HepG2 (cell line): ENCODE results near the gene KDM3B. TPM values are rescaled to one million over a fixed set of nuclear protein-coding genes. Genes with fewer than 3 reads are reported as not detected.

ENCODE experiments used
- ATAC-seq: fragments of 200-7000 bp; cut with Tn5 transposase; 3 replicates; pipeline ENCODE4 v1.9.1; 2020; ENCODE audit warnings: mild to moderate bottlenecking, moderate library complexity
- BruUV-seq: library from RNA; stranded (reverse); fragments of 400-500 nt; replicated peaks from 2 replicates; lab custom pipeline; 2021; lab: Mats Ljungman, UMichigan
- CTCF ChIA-PET: fragments of 300-600 bp; formaldehyde crosslinking; extraction: SDS; loops from one replicate; lab custom pipeline; 2021; ENCODE audit warnings: low total read pairs, inconsistent platforms, low intra/inter-chr PET ratio; lab: Yijun Ruan, JAX
- POLR2A ChIA-PET: fragments of 350-600 bp; sonication (Branson Sonifier 250); formaldehyde crosslinking; loops from one replicate; lab custom pipeline; 2020; ENCODE audit warnings: antibody characterized with exemption, inconsistent platforms; lab: Yijun Ruan, JAX
- DNase-seq: peaks from one replicate; pipeline ENCODE4 v3.0.0-alpha.2; 2015; ENCODE audit warnings: low spot score
- FAIRE-seq: peaks from 3 replicates; lab custom pipeline; 2011; peaks lifted over from hg19 to GRCh38; lab: Jason Lieb, UNC
- H2AFZ ChIP-seq: one replicate; pipeline ENCODE4 v1.6.1; 2011; ENCODE audit warnings: low read length, inconsistent platforms
- H3K27ac ChIP-seq: fragments of 300-600 bp; 3 replicates; pipeline ENCODE4 v1.8.0; 2011; ENCODE audit warnings: mixed run types, mild to moderate bottlenecking, mixed read lengths, low read length, inconsistent platforms; ENCODE audit not compliant: insufficient read depth; ENCODE audit errors: extremely low read length
- H3K27me3 ChIP-seq, 2 experiments: fragments of 200-600 bp in 1 of 2; 2 replicates in 1 of 2; 3 replicates in 1 of 2; pipeline versions ENCODE4 v1.6.0 to v1.8.0; 2011; ENCODE audit warnings: low read length in 2 of 2, mild to moderate bottlenecking in 2 of 2, moderate library complexity in 2 of 2, inconsistent platforms in 1 of 2; ENCODE audit not compliant: insufficient read depth in 2 of 2, control insufficient read depth in 1 of 2
- H3K36me3 ChIP-seq, 2 experiments: fragments of 200-600 bp in 1 of 2; replicated peaks in 1 of 2; 2 replicates in 1 of 2; 3 replicates in 1 of 2; pipeline versions ENCODE4 v1.5.1 to v1.8.0; 2011; ENCODE audit warnings: low read length in 2 of 2, inconsistent platforms in 1 of 2; ENCODE audit not compliant: insufficient read depth in 2 of 2, control insufficient read depth in 1 of 2
- H3K4me1 ChIP-seq: 2 replicates; pipeline ENCODE4 v1.5.1; 2012; ENCODE audit warnings: low read length, inconsistent platforms; ENCODE audit not compliant: insufficient read depth
- H3K4me2 ChIP-seq: 2 replicates; pipeline ENCODE4 v1.6.0; 2011; ENCODE audit warnings: low read depth, low read length, inconsistent platforms
- H3K4me3 ChIP-seq, 3 experiments: fragments of 200-600 bp in 1 of 3; sonication (generic), shearing (Covaris generic) in 1 of 3; replicated peaks in 1 of 3; 2 replicates each; pipeline ENCODE4 v1.5.1; 2011 to 2016; ENCODE audit warnings: low read length in 3 of 3, inconsistent platforms in 2 of 3, low read depth in 2 of 3, mild to moderate bottlenecking in 2 of 3, control low read depth in 1 of 3, mixed read lengths in 1 of 3; ENCODE audit not compliant: insufficient read depth in 1 of 3
- H3K79me2 ChIP-seq: one replicate; pipeline ENCODE4 v1.6.1; 2011; ENCODE audit warnings: low read length, inconsistent platforms; ENCODE audit not compliant: insufficient read depth
- H3K9ac ChIP-seq: 2 replicates; pipeline ENCODE4 v1.6.0; 2011; ENCODE audit warnings: mild to moderate bottlenecking, low read depth, low read length, inconsistent platforms; ENCODE audit not compliant: insufficient read depth
- H3K9me3 ChIP-seq: 2 replicates; pipeline ENCODE4 v1.5.1; 2012; ENCODE audit warnings: mild to moderate bottlenecking, low read length
- H4K20me1 ChIP-seq: 2 replicates; pipeline ENCODE4 v1.6.0; 2011; ENCODE audit warnings: inconsistent platforms, mild to moderate bottlenecking, low read length, moderate library complexity; ENCODE audit not compliant: insufficient read depth
- ATF5 ChIP-seq: sonication (generic); formaldehyde crosslinking; IDR thresholded peaks from 2 replicates; pipeline ENCODE4 v1.4.0; 2020; ENCODE audit warnings: mild to moderate bottlenecking, low read depth, missing genetic modification reagents
- BRCA1 ChIP-seq: sonication (generic); formaldehyde crosslinking; IDR thresholded peaks from 2 replicates; pipeline ENCODE4 v1.4.0; 2020; ENCODE audit warnings: missing genetic modification reagents
- GLI4 ChIP-seq: sonication (generic); formaldehyde crosslinking; IDR thresholded peaks from 2 replicates; pipeline ENCODE4 v1.5.1; 2020; ENCODE audit warnings: missing genetic modification reagents, mild to moderate bottlenecking, moderate library complexity, borderline replicate concordance
- MEF2D ChIP-seq: sonication (generic); formaldehyde crosslinking; IDR thresholded peaks from 2 replicates; pipeline ENCODE4 v1.5.1; 2020; ENCODE audit warnings: mild to moderate bottlenecking, missing genetic modification reagents
- PITX1 ChIP-seq: sonication (generic); formaldehyde crosslinking; IDR thresholded peaks from 2 replicates; pipeline ENCODE4 v1.5.1; 2020; ENCODE audit warnings: mild to moderate bottlenecking, missing genetic modification reagents
- POLR2AphosphoS2 ChIP-seq: IDR thresholded peaks from 2 replicates; pipeline ENCODE4 v1.6.1; 2011; ENCODE audit warnings: low read depth, low read length, improper control_type of control experiment
- THAP8 ChIP-seq: sonication (generic); formaldehyde crosslinking; IDR thresholded peaks from 2 replicates; pipeline ENCODE4 v1.5.1; 2020; ENCODE audit warnings: missing genetic modification reagents, mild to moderate bottlenecking, borderline replicate concordance
- ZBTB7A ChIP-seq: sonication (generic); formaldehyde crosslinking; IDR thresholded peaks from 2 replicates; pipeline ENCODE4 v1.8.0; 2022; ENCODE audit warnings: mild to moderate bottlenecking, missing genetic modification reagents
- ZNF142 ChIP-seq: sonication (generic); formaldehyde crosslinking; IDR thresholded peaks from 2 replicates; pipeline ENCODE4 v1.4.0; 2020; ENCODE audit warnings: missing genetic modification reagents
- ZNF317 ChIP-seq: sonication (generic); formaldehyde crosslinking; IDR thresholded peaks from 2 replicates; pipeline ENCODE4 v1.5.0; 2020; ENCODE audit warnings: mild to moderate bottlenecking, missing genetic modification reagents
- ZNF451 ChIP-seq: sonication (generic); formaldehyde crosslinking; IDR thresholded peaks from 2 replicates; pipeline ENCODE4 v1.5.0; 2020; ENCODE audit warnings: mild to moderate bottlenecking, missing genetic modification reagents
- ZNF724P ChIP-seq: sonication (generic); formaldehyde crosslinking; IDR thresholded peaks from 2 replicates; pipeline ENCODE4 v1.8.0; 2022; ENCODE audit warnings: missing genetic modification reagents, borderline replicate concordance
- ZSCAN12 ChIP-seq: sonication (generic); formaldehyde crosslinking; IDR thresholded peaks from 2 replicates; pipeline ENCODE4 v1.9.0; 2021; ENCODE audit warnings: mild to moderate bottlenecking, missing genetic modification reagents
- ZSCAN5A ChIP-seq: sonication (generic); formaldehyde crosslinking; IDR thresholded peaks from 2 replicates; pipeline ENCODE4 v1.8.0; 2022; ENCODE audit warnings: mild to moderate bottlenecking, missing genetic modification reagents, borderline replicate concordance
- WGBS: methylation state at CpG from one replicate; pipeline ENCODE4 v1.1.6; 2017; ENCODE audit warnings: low lambda C conversion rate; 5-methylcytosine and 5-hydroxymethylcytosine counted together
- in situ Hi-C: cut with HindIII; loops from 2 replicates; pipeline ENCODE4 v1.10.0; 2017; ENCODE audit warnings: low pct_unique_long_range_greater_than_20kb; ENCODE audit not compliant: extremely low pct_ligation_motif_present
- intact Hi-C: fragments of 100-400 bp; cut with micrococcal nuclease; formaldehyde crosslinking; loops from one replicate; pipeline ENCODE4 v1.10.0; 2022; ENCODE audit not compliant: unreplicated experiment
- polyA plus RNA-seq, 8 experiments: library from polyadenylated mRNA; depleted of rRNA in 3 of 8; stranded (reverse) in 7 of 8; unstranded in 1 of 8; fragments of >200 nt; fragmentation: Illumina TruSeq in 4 of 8; extraction: Trizol in 4 of 8; gene quantifications; 2 replicates each; pipeline versions ENCODE4 v1.2.1 to v1.2.3, GENCODE V29; 2011 to 2016; ENCODE audit warnings: low read depth in 4 of 8, missing spikeins in 1 of 8, mixed read lengths in 1 of 8; ENCODE audit not compliant: insufficient read depth in 1 of 8
- total RNA-seq, 5 experiments: library from RNA; depleted of rRNA; stranded (reverse); fragments of >200 nt; fragmentation: Illumina TruSeq; extraction: Trizol; gene quantifications; 2 replicates each; pipeline ENCODE4 v1.2.3, GENCODE V29; 2016; ENCODE audit warnings: low read depth in 1 of 5

Gene KDM3B
- total and polyA plus RNA-seq, 2 of the 13 experiments (the other 11 are each of a cell fraction or from before 2014, with no cell fraction given) = 19.7 to 34.3 TPM

- H3K27ac ChIP-seq = peak within 1 kb of the TSS; percentile 99
- peak within 1 kb of the TSS; percentile 97 for H3K4me2 ChIP-seq
- intact Hi-C loops (loop anchor here (2.0 to 10.0 kb wide), 2 partner anchors 15 to 207 kb away; partner anchors contain the start of genes ETF1 and KDM3B), in situ Hi-C loops (no loop called here)
- no peaks in the 10 kb centered on the region for H3K9me3 ChIP-seq
- ChIA-PET POLR2A (interaction anchor here (0.6 to 6.4 kb wide), 13 partner anchors 9 to 586 kb away, joined by 3 to 111 read pairs (median 4); partner anchors contain the start of genes BRD8, CDC23, ETF1 and HSPA9), CTCF (interaction anchor here (2.6 kb wide), 1 partner anchor 15 kb away, joined by 14 read pairs; the partner anchor contains the start of gene KDM3B)
- 0% methylated on average over 1 of the region's 56 CpGs for WGBS
- peaks cover 51% of the 10 kb centered on the region for H3K4me1 ChIP-seq
- peaks cover 0 to 7% of the 10 kb centered on the region in 2 experiments; a peak in 2 of 5 replicates for H3K36me3 ChIP-seq
- DNase-seq (peak; percentile 83), FAIRE-seq (peak; percentile 60), ATAC-seq (peak; percentile 93)
- H2AFZ ChIP-seq = peak within 1 kb of the TSS; percentile 85
- H3K9ac ChIP-seq = peak within 1 kb of the TSS; percentile 99
- peaks cover 34% of the 10 kb centered on the region for H3K79me2 ChIP-seq
- H3K27me3 ChIP-seq = no peaks in the 10 kb centered on the region; a peak in 1 of 5 replicates
- H4K20me1 ChIP-seq = peaks cover 4% of the 10 kb centered on the region; the same call in 1 of the 2 replicates
- H3K4me3 ChIP-seq = peak within 1 kb of the TSS; percentile 73 to 80 (median 78)
- BruUV-seq = no TSS peak
- TF ChIP-seq ATF5 (CRISPR knock-in tag) = no peak
- peak; percentile 45; the same call in 1 of the 2 replicates for TF ChIP-seq ZNF724P (CRISPR knock-in tag)
- peak; percentile 49; the same call in 1 of the 2 replicates for TF ChIP-seq PITX1
- TF ChIP-seq GLI4 (CRISPR knock-in tag) = 0 out of 2 replicates have a peak, but pooled peaks have one; percentile 56
- no peak; the same call in 1 of the 2 replicates for TF ChIP-seq THAP8
- peak; percentile 80; the same call in 1 of the 2 replicates for TF ChIP-seq ZSCAN12 (CRISPR knock-in tag)
- peak; percentile 87 for TF ChIP-seq ZSCAN5A (CRISPR knock-in tag)
- peak; percentile 87 for TF ChIP-seq ZNF142 (CRISPR knock-in tag)
- peak; percentile 77 for TF ChIP-seq ZNF317 (CRISPR knock-in tag)
- TF ChIP-seq MEF2D (CRISPR knock-in tag) = peak; percentile 27; the same call in 1 of the 2 replicates
- peak; percentile 90 for TF ChIP-seq BRCA1 (CRISPR knock-in tag)
- peak; percentile 70; the same call in 1 of the 2 replicates for TF ChIP-seq ZBTB7A (CRISPR knock-in tag)
- TF ChIP-seq ZNF451 (CRISPR knock-in tag) = peak; percentile 91
- TF ChIP-seq POLR2AphosphoS2 = peak; percentile 88; the same call in 1 of the 2 replicates
Observed at GRCh38 chr5:138337685-138338410, 14.6 kb upstream of the KDM3B start, which contains the start of gene FAM53C. Gene FAM53C, plus strand, starts transcription at chr5:138338266. Its CDS starts 3,070 bp downstream, at chr5:138341336.
